ENCODE results near the gene SGSH. TPM values are rescaled to one million over a fixed set of nuclear protein-coding genes. Genes with fewer than 3 reads are reported as not detected.
A peak's percentile ranks its signal among the peaks of the same experiment; 100 is the strongest.

The SGSH gene
- total RNA-seq = 67.2 and 71.0 TPM in 2 replicates
- long read RNA-seq, transcript SGSH-201 (8 exons, 2,784 nt) = major isoform, 28 of 39 reads
- long read RNA-seq, partial matches to known transcripts = 2 of 39 reads
- long read RNA-seq, other reads (novel, unspliced or antisense) = 9 of 39 reads

- H3K27ac Mint-ChIP-seq (ENCODE audit: unreplicated experiment) = peak within 1 kb of the TSS; percentile 85
- peak within 1 kb of the TSS; percentile 86 for H3K4me3 Mint-ChIP-seq (ENCODE audit: unreplicated experiment)
- no peak for TF ChIP-seq CTCF (IDR thresholded peaks at IDR 0.05)
- H3K9me3 Mint-ChIP-seq (ENCODE audit: unreplicated experiment) = no peaks in the 10 kb centered on the region
- no peaks in the 10 kb centered on the region for H3K27me3 Mint-ChIP-seq (ENCODE audit: unreplicated experiment)
- DNase-seq (ENCODE audit: extremely low spot score, unreplicated experiment) = peak; percentile 93
- peaks cover 18% of the 10 kb centered on the region for H3K4me1 Mint-ChIP-seq (ENCODE audit: unreplicated experiment)
- peaks cover 7% of the 10 kb centered on the region for H3K36me3 Mint-ChIP-seq (ENCODE audit: unreplicated experiment)
Observed at GRCh38 chr17:80220054-80220735, at the start of gene SGSH, which contains the start of gene SLC26A11. Gene SGSH, minus strand, starts transcription at chr17:80220333. Its CDS starts 20 bp downstream, at chr17:80220313. Gene SLC26A11, plus strand, starts transcription at chr17:80220427. Its CDS starts 1,134 bp downstream, at chr17:80221561.

GRCh38 chr17:80269405-80269807, 49.3 kb upstream of the SGSH start:
- TF ChIP-seq CTCF (IDR thresholded peaks at IDR 0.05) = no peak
- Mint-ChIP-seq H3K27ac (ENCODE audit: unreplicated experiment) (no peak overlapping the region), H3K27me3 (ENCODE audit: unreplicated experiment) (no peaks in the 10 kb centered on the region), H3K36me3 (ENCODE audit: unreplicated experiment) (peaks cover 23% of the 10 kb centered on the region), H3K4me1 (ENCODE audit: unreplicated experiment) (peaks cover 5% of the 10 kb centered on the region), H3K4me3 (ENCODE audit: unreplicated experiment) (no peak overlapping the region), H3K9me3 (ENCODE audit: unreplicated experiment) (no peaks in the 10 kb centered on the region)
- DNase-seq (ENCODE audit: extremely low spot score, unreplicated experiment) = no peak

- no peak for TF ChIP-seq CTCF (IDR thresholded peaks at IDR 0.05)
- Mint-ChIP-seq H3K9me3 (ENCODE audit: unreplicated experiment) (no peaks in the 10 kb centered on the region), H3K27ac (ENCODE audit: unreplicated experiment) (no peak overlapping the region), H3K4me3 (ENCODE audit: unreplicated experiment) (no peak overlapping the region), H3K27me3 (ENCODE audit: unreplicated experiment) (no peaks in the 10 kb centered on the region), H3K4me1 (ENCODE audit: unreplicated experiment) (peaks cover 6% of the 10 kb centered on the region), H3K36me3 (ENCODE audit: unreplicated experiment) (peaks cover 22% of the 10 kb centered on the region)
- no peak for DNase-seq (ENCODE audit: extremely low spot score, unreplicated experiment)
Observed at GRCh38 chr17:80268427-80268826, 48.3 kb upstream of the SGSH start.

- H3K27ac Mint-ChIP-seq (ENCODE audit: unreplicated experiment) = no peak overlapping the region
- DNase-seq (ENCODE audit: extremely low spot score, unreplicated experiment) = no peak
- H3K9me3 Mint-ChIP-seq (ENCODE audit: unreplicated experiment) = no peaks in the 10 kb centered on the region
- no peaks in the 10 kb centered on the region for H3K27me3 Mint-ChIP-seq (ENCODE audit: unreplicated experiment)
- no peak for TF ChIP-seq CTCF (IDR thresholded peaks at IDR 0.05)
- H3K4me1 Mint-ChIP-seq (ENCODE audit: unreplicated experiment) = peaks cover 12% of the 10 kb centered on the region
- H3K4me3 Mint-ChIP-seq (ENCODE audit: unreplicated experiment) = no peak overlapping the region
- peaks cover 22% of the 10 kb centered on the region for H3K36me3 Mint-ChIP-seq (ENCODE audit: unreplicated experiment)
Observed at GRCh38 chr17:80267391-80267790, 47.3 kb upstream of the SGSH start.

GRCh38 chr17:80265205-80266068, 45.3 kb upstream of the SGSH start:
- Mint-ChIP-seq H3K27ac (ENCODE audit: unreplicated experiment) (no peak overlapping the region), H3K36me3 (ENCODE audit: unreplicated experiment) (peaks cover 19% of the 10 kb centered on the region), H3K4me3 (ENCODE audit: unreplicated experiment) (no peak overlapping the region), H3K4me1 (ENCODE audit: unreplicated experiment) (peaks cover 21% of the 10 kb centered on the region), H3K9me3 (ENCODE audit: unreplicated experiment) (no peaks in the 10 kb centered on the region), H3K27me3 (ENCODE audit: unreplicated experiment) (no peaks in the 10 kb centered on the region)
- DNase-seq (ENCODE audit: extremely low spot score, unreplicated experiment) = no peak
- TF ChIP-seq CTCF (IDR thresholded peaks at IDR 0.05) = no peak
